ENCODE measurements around the gene CD96. TPM values are rescaled to one million over a fixed set of nuclear protein-coding genes. Genes with fewer than 3 reads are reported as not detected.
"Not testable (repeated sequence)": the region's sequence is repeated elsewhere in the genome, so short reads cannot be mapped to it uniquely, and the experiment has no call there.

Gene CD96
- total RNA-seq, 2 donors from 2014 or later = 0.33 to 2.6 TPM

- TF ChIP-seq CTCF (IDR thresholded peaks at IDR 0.05) (no peak), POLR2A (IDR thresholded peaks at IDR 0.05) (no peak)
Measured at GRCh38 chr3:111617912-111618601, 76.1 kb downstream of the CD96 start.

DNA sequence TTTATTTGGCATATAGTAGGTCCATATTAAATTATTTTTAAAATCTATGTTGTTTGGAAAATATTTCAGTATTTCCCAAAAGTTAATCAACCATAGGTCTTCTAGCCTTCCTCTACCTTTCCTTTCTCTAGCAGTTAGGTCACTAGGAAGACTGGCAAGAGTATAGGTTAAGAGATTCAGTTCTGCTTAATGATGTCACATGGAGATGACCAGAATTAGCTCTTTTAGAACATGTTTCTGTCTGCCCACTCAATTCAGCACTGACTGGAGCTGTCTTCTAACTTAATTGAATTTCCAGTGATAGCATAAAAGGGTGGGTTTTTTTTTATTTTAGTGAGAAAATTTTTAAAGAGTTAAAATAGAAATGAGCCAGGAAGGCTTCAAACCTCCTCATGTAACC, 76.9 kb downstream of the CD96 start:
- DNase-seq (no peak), ATAC-seq (no peak)
- Histone ChIP-seq H3K36me3 (replicated peaks in 1 of 2; ENCODE audit: insufficient read depth in 1 of 2, low read depth in 2 of 2) (no peaks in the 10 kb centered on the region), H3K27ac (no peak overlapping the region), H3K4me1 (no peaks in the 10 kb centered on the region), H3K9me3 (no peaks in the 10 kb centered on the region), H3K4me3 (no peak overlapping the region), H3K27me3 (no peaks in the 10 kb centered on the region)
- no peak for TF ChIP-seq POLR2A (IDR thresholded peaks at IDR 0.05)
- no peak for TF ChIP-seq CTCF (IDR thresholded peaks at IDR 0.05)
- intact Hi-C loops (cut with DNase I) = no loop called here

More at GRCh38 chr3:111617912-111618601, 76.1 kb downstream of the CD96 start:
- 90 to 91% methylated on average over 2 to 5 of the region's 5 CpGs for WGBS, 2 donors
- Histone ChIP-seq H3K27ac (no peak overlapping the region), H3K4me3 (no peak overlapping the region), H3K9me3 (no peaks in the 10 kb centered on the region), H3K36me3 (replicated peaks in 1 of 2; ENCODE audit: insufficient read depth in 1 of 2, low read depth in 2 of 2) (no peaks in the 10 kb centered on the region), H3K27me3 (no peaks in the 10 kb centered on the region), H3K4me1 (no peaks in the 10 kb centered on the region)
- no peak for DNase-seq
- no peak for ATAC-seq
- intact Hi-C loops (cut with DNase I) = no loop called here

DNA sequence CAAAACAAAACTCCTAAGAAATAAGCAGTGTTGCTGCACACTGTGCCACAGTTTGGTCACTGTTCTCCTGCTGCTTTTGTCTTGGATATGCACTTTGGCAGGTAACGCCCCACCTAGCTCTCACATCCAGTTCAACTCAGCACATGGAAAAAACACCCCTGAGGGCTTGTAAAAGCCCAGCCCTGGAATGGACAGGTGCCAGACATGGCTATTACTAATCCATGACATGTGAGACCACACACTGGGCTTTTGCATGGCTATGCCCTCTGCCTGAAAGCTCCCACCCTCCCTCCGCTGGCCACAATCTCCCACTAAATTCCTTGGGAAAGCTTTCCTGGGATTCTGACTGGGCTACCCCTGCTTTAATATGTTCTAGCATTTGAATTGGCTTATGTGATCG, 77.8 kb downstream of the CD96 start:
- intact Hi-C loops (cut with DNase I) = no loop called here
- Histone ChIP-seq H3K4me3 (no peak overlapping the region), H3K27me3 (no peaks in the 10 kb centered on the region), H3K36me3 (replicated peaks in 1 of 2; ENCODE audit: insufficient read depth in 1 of 2, low read depth in 2 of 2) (no peaks in the 10 kb centered on the region), H3K27ac (no peak overlapping the region), H3K4me1 (no peaks in the 10 kb centered on the region), H3K9me3 (no peaks in the 10 kb centered on the region)
- ATAC-seq = no peak
- no peak for DNase-seq
- no peak for TF ChIP-seq POLR2A (IDR thresholded peaks at IDR 0.05)
- no peak for TF ChIP-seq CTCF (IDR thresholded peaks at IDR 0.05)
- WGBS, 2 donors = 67 to 82% methylated on average over 3 of the region's 3 CpGs

DNA sequence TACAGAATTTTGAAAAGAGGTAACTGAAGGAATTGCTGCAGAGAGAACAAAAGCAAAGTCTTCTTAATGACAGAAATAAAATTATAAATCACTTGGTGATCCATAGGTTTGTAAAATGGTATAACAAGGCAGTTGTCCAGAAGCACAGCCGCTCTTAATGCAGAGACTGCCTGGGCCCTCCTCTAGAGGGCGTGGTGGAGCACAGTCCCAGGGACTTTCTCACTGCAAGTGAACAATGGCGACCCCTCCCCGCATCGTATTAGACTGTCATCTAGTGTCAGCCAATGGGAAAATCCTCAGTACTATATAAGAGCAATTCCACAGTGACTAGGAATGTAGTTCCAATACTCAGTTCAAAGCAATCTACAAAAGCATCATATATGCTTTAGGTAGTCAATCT, 79.5 kb downstream of the CD96 start:
- Histone ChIP-seq H3K27ac (no peak overlapping the region), H3K9me3 (no peaks in the 10 kb centered on the region), H3K4me3 (no peak overlapping the region), H3K4me1 (no peaks in the 10 kb centered on the region), H3K36me3 (replicated peaks in 1 of 2; ENCODE audit: insufficient read depth in 1 of 2, low read depth in 2 of 2) (no peaks in the 10 kb centered on the region), H3K27me3 (no peaks in the 10 kb centered on the region)
- 69% methylated on average over 5 of the region's 5 CpGs for WGBS, 2 donors
- no peak for TF ChIP-seq POLR2A (IDR thresholded peaks at IDR 0.05)
- no peak for TF ChIP-seq CTCF (IDR thresholded peaks at IDR 0.05)
- DNase-seq (no peak), ATAC-seq (no peak)
- intact Hi-C loops (cut with DNase I) = no loop called here

DNA sequence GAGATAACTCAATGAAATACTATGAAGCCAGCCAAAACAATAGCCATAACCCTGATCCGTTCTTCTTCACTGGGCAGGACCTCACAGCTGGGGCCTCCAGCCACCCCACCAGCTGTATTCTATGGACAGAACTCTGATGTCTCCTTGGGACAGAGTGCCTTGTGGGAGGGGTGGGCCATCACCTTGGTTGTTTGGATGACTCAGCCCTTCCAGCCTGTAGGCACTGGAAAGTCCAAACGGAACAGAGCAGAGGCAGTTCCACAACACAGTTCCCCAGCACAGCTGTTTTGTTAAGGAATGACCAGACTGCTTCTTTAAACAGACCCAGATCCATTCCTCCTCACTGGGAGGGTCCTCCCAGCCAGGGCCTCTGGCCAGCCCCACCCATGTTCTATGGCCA, 85.1 kb downstream of the CD96 start:
- 70 to 92% methylated on average over 1 to 2 of the region's 2 CpGs for WGBS, 2 donors
- no peaks in the 10 kb centered on the region for H3K4me1 ChIP-seq
- DNase-seq = no peak
- no peak overlapping the region for H3K27ac ChIP-seq
- no peak overlapping the region for H3K4me3 ChIP-seq
- no peaks in the 10 kb centered on the region for H3K27me3 ChIP-seq
- no peaks in the 10 kb centered on the region for H3K9me3 ChIP-seq
- intact Hi-C loops (cut with DNase I) = no loop called here
- H3K36me3 ChIP-seq (replicated peaks in 1 of 2; ENCODE audit: insufficient read depth in 1 of 2, low read depth in 2 of 2) = no peaks in the 10 kb centered on the region
- ATAC-seq = no peak
- TF ChIP-seq POLR2A (IDR thresholded peaks at IDR 0.05) (no peak), CTCF (IDR thresholded peaks at IDR 0.05) (no peak)

DNA sequence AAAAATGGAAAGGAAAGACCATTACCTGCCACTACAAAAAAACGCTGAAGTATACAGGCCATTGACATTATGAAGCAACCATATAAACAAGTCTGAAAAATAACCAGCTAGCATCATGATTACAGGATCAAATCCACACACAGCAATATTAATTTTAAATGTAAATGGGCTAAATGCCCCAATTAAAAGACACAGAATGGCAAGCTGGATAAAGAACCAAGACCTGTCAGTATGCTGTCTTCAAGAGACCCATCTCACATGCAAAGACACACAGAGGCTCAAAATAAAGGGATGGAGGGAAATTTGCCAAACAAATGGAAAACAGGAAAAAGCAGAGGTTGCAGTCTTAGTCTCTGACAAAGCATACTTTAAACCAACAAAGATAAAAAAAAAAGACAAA, 87.0 kb downstream of the CD96 start:
- H3K27me3 ChIP-seq; H3K27ac ChIP-seq; H3K4me3 ChIP-seq; DNase-seq; H3K9me3 ChIP-seq; H3K4me1 ChIP-seq; ATAC-seq; H3K36me3 ChIP-seq (replicated peaks in 1 of 2; ENCODE audit: insufficient read depth in 1 of 2, low read depth in 2 of 2); intact Hi-C loops (cut with DNase I): not testable (repeated sequence)
- WGBS, 2 donors = 97 to 100% methylated on average over 1 of the region's 1 CpG

GRCh38 chr3:111630638-111631037, 88.6 kb downstream of the CD96 start:
- H3K9me3 ChIP-seq; H3K27ac ChIP-seq; H3K4me1 ChIP-seq; H3K36me3 ChIP-seq (replicated peaks in 1 of 2; ENCODE audit: insufficient read depth in 1 of 2, low read depth in 2 of 2); H3K4me3 ChIP-seq; H3K27me3 ChIP-seq; ATAC-seq; intact Hi-C loops (cut with DNase I); DNase-seq: not testable (repeated sequence)

Data from body of pancreas (tissue), 4 donors.